Measurements from ENCODE around the gene FBN3.

The FBN3 gene

GRCh38 chr19:8148088-8148409, 1.3 kb downstream of the FBN3 start:
- H3K9ac ChIP-seq (ENCODE audit: low read length in 2 of 2), result no peak overlapping the region
- H3K27me3 ChIP-seq (ENCODE audit: control insufficient read depth in 1 of 2, insufficient read depth in 2 of 2, low read length in 2 of 2), result peaks cover 29% of the 10 kb centered on the region in 2 donors
- H3K4me3 ChIP-seq (ENCODE audit: low read length in 2 of 2), result no peak overlapping the region
- no peaks in the 10 kb centered on the region for H3K36me3 ChIP-seq (ENCODE audit: control insufficient read depth in 2 of 2, insufficient read depth in 2 of 2, low read length in 2 of 2)
- H3K9me3 ChIP-seq (ENCODE audit: control insufficient read depth in 2 of 2, low read length in 2 of 2), result no peaks in the 10 kb centered on the region
- H3K27ac ChIP-seq (ENCODE audit: low read length), result no peak overlapping the region
- H3K4me1 ChIP-seq (ENCODE audit: control insufficient read depth, insufficient read depth, low read length), result peaks cover 11% of the 10 kb centered on the region

GRCh38 chr19:8147582-8147978, 1.8 kb downstream of the FBN3 start:
- peaks cover 29% of the 10 kb centered on the region in 2 donors for H3K27me3 ChIP-seq (ENCODE audit: control insufficient read depth in 1 of 2, insufficient read depth in 2 of 2, low read length in 2 of 2)

GRCh38 chr19:8146877-8147581, 2.4 kb downstream of the FBN3 start:
- peaks cover 29% of the 10 kb centered on the region in 2 donors for H3K27me3 ChIP-seq (ENCODE audit: control insufficient read depth in 1 of 2, insufficient read depth in 2 of 2, low read length in 2 of 2)
- no peaks in the 10 kb centered on the region for H3K36me3 ChIP-seq (ENCODE audit: control insufficient read depth in 2 of 2, insufficient read depth in 2 of 2, low read length in 2 of 2)
- H3K9me3 ChIP-seq (ENCODE audit: control insufficient read depth in 2 of 2, low read length in 2 of 2), result no peaks in the 10 kb centered on the region
- H3K4me1 ChIP-seq (ENCODE audit: control insufficient read depth, insufficient read depth, low read length), result peaks cover 11% of the 10 kb centered on the region
- no peak overlapping the region for H3K27ac ChIP-seq (ENCODE audit: low read length)
- H3K4me3 ChIP-seq (ENCODE audit: low read length in 2 of 2), result no peak overlapping the region
- no peak overlapping the region for H3K9ac ChIP-seq (ENCODE audit: low read length in 2 of 2)

More at GRCh38 chr19:8147582-8147978, 1.8 kb downstream of the FBN3 start:
- no peak overlapping the region for H3K27ac ChIP-seq (ENCODE audit: low read length)
- H3K9me3 ChIP-seq (ENCODE audit: control insufficient read depth in 2 of 2, low read length in 2 of 2), result no peaks in the 10 kb centered on the region
- no peaks in the 10 kb centered on the region for H3K36me3 ChIP-seq (ENCODE audit: control insufficient read depth in 2 of 2, insufficient read depth in 2 of 2, low read length in 2 of 2)
- H3K4me1 ChIP-seq (ENCODE audit: control insufficient read depth, insufficient read depth, low read length), result peaks cover 11% of the 10 kb centered on the region
- H3K4me3 ChIP-seq (ENCODE audit: low read length in 2 of 2), result no peak overlapping the region
- no peak overlapping the region for H3K9ac ChIP-seq (ENCODE audit: low read length in 2 of 2)

GRCh38 chr19:8144273-8144995, 5.0 kb downstream of the FBN3 start:
- no peak overlapping the region for H3K4me3 ChIP-seq (ENCODE audit: low read length in 2 of 2)
- H3K9me3 ChIP-seq (ENCODE audit: control insufficient read depth in 2 of 2, low read length in 2 of 2), result no peaks in the 10 kb centered on the region
- H3K27me3 ChIP-seq (ENCODE audit: control insufficient read depth in 1 of 2, insufficient read depth in 2 of 2, low read length in 2 of 2), result peaks cover 21 to 24% of the 10 kb centered on the region in 2 donors
- peaks cover 11% of the 10 kb centered on the region for H3K4me1 ChIP-seq (ENCODE audit: control insufficient read depth, insufficient read depth, low read length)
- H3K36me3 ChIP-seq (ENCODE audit: control insufficient read depth in 2 of 2, insufficient read depth in 2 of 2, low read length in 2 of 2), result no peaks in the 10 kb centered on the region
- H3K9ac ChIP-seq (ENCODE audit: low read length in 2 of 2), result no peak overlapping the region
- H3K27ac ChIP-seq (ENCODE audit: low read length), result no peak overlapping the region

GRCh38 chr19:8143041-8143440, 6.4 kb downstream of the FBN3 start:
- peaks cover 13 to 17% of the 10 kb centered on the region in 2 donors for H3K27me3 ChIP-seq (ENCODE audit: control insufficient read depth in 1 of 2, insufficient read depth in 2 of 2, low read length in 2 of 2)
- no peak overlapping the region for H3K4me3 ChIP-seq (ENCODE audit: low read length in 2 of 2)
- H3K36me3 ChIP-seq (ENCODE audit: control insufficient read depth in 2 of 2, insufficient read depth in 2 of 2, low read length in 2 of 2), result no peaks in the 10 kb centered on the region
- H3K9me3 ChIP-seq (ENCODE audit: control insufficient read depth in 2 of 2, low read length in 2 of 2), result no peaks in the 10 kb centered on the region
- no peak overlapping the region for H3K27ac ChIP-seq (ENCODE audit: low read length)
- H3K9ac ChIP-seq (ENCODE audit: low read length in 2 of 2), result no peak overlapping the region
- H3K4me1 ChIP-seq (ENCODE audit: control insufficient read depth, insufficient read depth, low read length), result peaks cover 2% of the 10 kb centered on the region

GRCh38 chr19:8142513-8142900, 6.9 kb downstream of the FBN3 start:
- H3K27ac ChIP-seq (ENCODE audit: low read length), result no peak overlapping the region
- peaks cover 7 to 13% of the 10 kb centered on the region in 2 donors for H3K27me3 ChIP-seq (ENCODE audit: control insufficient read depth in 1 of 2, insufficient read depth in 2 of 2, low read length in 2 of 2)
- no peak overlapping the region for H3K9ac ChIP-seq (ENCODE audit: low read length in 2 of 2)
- no peaks in the 10 kb centered on the region for H3K9me3 ChIP-seq (ENCODE audit: control insufficient read depth in 2 of 2, low read length in 2 of 2)
- H3K36me3 ChIP-seq (ENCODE audit: control insufficient read depth in 2 of 2, insufficient read depth in 2 of 2, low read length in 2 of 2), result no peaks in the 10 kb centered on the region
- no peak overlapping the region for H3K4me3 ChIP-seq (ENCODE audit: low read length in 2 of 2)
- H3K4me1 ChIP-seq (ENCODE audit: control insufficient read depth, insufficient read depth, low read length), result peaks cover 2% of the 10 kb centered on the region

GRCh38 chr19:8141726-8142512, 7.5 kb downstream of the FBN3 start:
- Histone ChIP-seq H3K9ac (ENCODE audit: low read length in 2 of 2) (no peak overlapping the region), H3K9me3 (ENCODE audit: control insufficient read depth in 2 of 2, low read length in 2 of 2) (no peaks in the 10 kb centered on the region), H3K4me3 (ENCODE audit: low read length in 2 of 2) (no peak overlapping the region), H3K36me3 (ENCODE audit: control insufficient read depth in 2 of 2, insufficient read depth in 2 of 2, low read length in 2 of 2) (no peaks in the 10 kb centered on the region), H3K27ac (ENCODE audit: low read length) (no peak overlapping the region), H3K4me1 (ENCODE audit: control insufficient read depth, insufficient read depth, low read length) (no peaks in the 10 kb centered on the region), H3K27me3 (ENCODE audit: control insufficient read depth in 1 of 2, insufficient read depth in 2 of 2, low read length in 2 of 2) (peaks cover 3 to 8% of the 10 kb centered on the region in 2 donors)

- no peaks in the 10 kb centered on the region for H3K9me3 ChIP-seq (ENCODE audit: control insufficient read depth in 2 of 2, low read length in 2 of 2)
- no peaks in the 10 kb centered on the region for H3K4me1 ChIP-seq (ENCODE audit: control insufficient read depth, insufficient read depth, low read length)
- no peak overlapping the region for H3K4me3 ChIP-seq (ENCODE audit: low read length in 2 of 2)
- H3K36me3 ChIP-seq (ENCODE audit: control insufficient read depth in 2 of 2, insufficient read depth in 2 of 2, low read length in 2 of 2), result no peaks in the 10 kb centered on the region
- no peak overlapping the region for H3K9ac ChIP-seq (ENCODE audit: low read length in 2 of 2)
- no peak overlapping the region for H3K27ac ChIP-seq (ENCODE audit: low read length)
- H3K27me3 ChIP-seq (ENCODE audit: control insufficient read depth in 1 of 2, insufficient read depth in 2 of 2, low read length in 2 of 2), result no peaks in the 10 kb centered on the region
Measured at GRCh38 chr19:8138201-8138600, 11.2 kb downstream of the FBN3 start.

GRCh38 chr19:8137425-8137824, 12.0 kb downstream of the FBN3 start:
- no peaks in the 10 kb centered on the region for H3K4me1 ChIP-seq (ENCODE audit: control insufficient read depth, insufficient read depth, low read length)
- H3K27me3 ChIP-seq (ENCODE audit: control insufficient read depth in 1 of 2, insufficient read depth in 2 of 2, low read length in 2 of 2), result no peaks in the 10 kb centered on the region
- no peak overlapping the region for H3K27ac ChIP-seq (ENCODE audit: low read length)
- H3K4me3 ChIP-seq (ENCODE audit: low read length in 2 of 2), result no peak overlapping the region
- no peaks in the 10 kb centered on the region for H3K9me3 ChIP-seq (ENCODE audit: control insufficient read depth in 2 of 2, low read length in 2 of 2)
- no peaks in the 10 kb centered on the region for H3K36me3 ChIP-seq (ENCODE audit: control insufficient read depth in 2 of 2, insufficient read depth in 2 of 2, low read length in 2 of 2)
- no peak overlapping the region for H3K9ac ChIP-seq (ENCODE audit: low read length in 2 of 2)

GRCh38 chr19:8135946-8136618, 13.3 kb downstream of the FBN3 start:
- H3K9ac ChIP-seq (ENCODE audit: low read length in 2 of 2), result no peak overlapping the region
- no peaks in the 10 kb centered on the region for H3K27me3 ChIP-seq (ENCODE audit: control insufficient read depth in 1 of 2, insufficient read depth in 2 of 2, low read length in 2 of 2)
- H3K27ac ChIP-seq (ENCODE audit: low read length), result no peak overlapping the region
- no peaks in the 10 kb centered on the region for H3K9me3 ChIP-seq (ENCODE audit: control insufficient read depth in 2 of 2, low read length in 2 of 2)
- H3K4me1 ChIP-seq (ENCODE audit: control insufficient read depth, insufficient read depth, low read length), result peaks cover 2% of the 10 kb centered on the region
- H3K36me3 ChIP-seq (ENCODE audit: control insufficient read depth in 2 of 2, insufficient read depth in 2 of 2, low read length in 2 of 2), result no peaks in the 10 kb centered on the region
- no peak overlapping the region for H3K4me3 ChIP-seq (ENCODE audit: low read length in 2 of 2)

Measured in stomach smooth muscle (tissue), 2 donors.